Activated T-cell treated with anti-CD3 and anti-CD28 coated beads for 1 hour (primary cell): ENCODE data around the gene ATP13A4.

ENCODE experiments used
- DNase-seq: peaks from one replicate; pipeline ENCODE4 v3.0.0-alpha.2; 2020; ENCODE audit warnings: low read depth

Gene ATP13A4

DNA sequence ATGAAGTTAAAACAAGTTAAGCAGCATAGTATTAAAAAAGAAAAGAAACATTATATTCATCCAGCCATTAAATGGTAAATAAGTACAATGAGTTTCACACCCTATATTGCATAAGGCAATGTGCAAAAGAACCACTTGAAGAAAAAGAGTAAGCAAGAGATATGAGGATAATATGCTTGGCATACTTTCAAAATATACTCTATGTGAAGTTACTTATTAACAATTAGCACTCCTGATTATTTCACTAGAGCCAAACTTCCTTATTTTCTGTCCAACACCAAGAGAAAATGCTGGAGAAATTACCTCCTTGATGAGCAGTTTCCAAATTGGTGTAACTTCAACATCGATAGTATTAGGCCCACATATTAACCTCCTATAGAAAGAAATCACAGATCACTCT, 63.7 kb downstream of the ATP13A4 start:
- DNase-seq = no peak

DNA sequence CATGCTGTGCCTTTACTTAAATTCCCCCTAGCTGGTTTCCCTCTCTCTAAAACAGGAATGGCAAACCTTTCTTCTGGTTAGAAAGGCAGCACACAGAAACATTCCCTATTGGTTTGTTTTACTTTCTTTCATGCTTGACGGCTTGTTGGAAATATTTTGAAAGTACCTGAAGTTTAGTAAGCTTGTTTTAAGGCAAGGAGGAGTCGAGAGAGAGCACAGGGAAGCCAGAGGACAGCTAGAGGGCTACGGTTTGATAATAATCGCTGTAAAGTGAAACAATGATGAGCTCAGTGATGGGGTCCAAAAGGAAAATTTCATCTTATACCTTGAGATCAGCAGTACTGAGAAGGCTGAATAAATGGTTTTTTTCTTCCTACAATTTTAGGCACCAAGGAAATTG, 64.1 kb downstream of the ATP13A4 start:
- no peak for DNase-seq

DNA sequence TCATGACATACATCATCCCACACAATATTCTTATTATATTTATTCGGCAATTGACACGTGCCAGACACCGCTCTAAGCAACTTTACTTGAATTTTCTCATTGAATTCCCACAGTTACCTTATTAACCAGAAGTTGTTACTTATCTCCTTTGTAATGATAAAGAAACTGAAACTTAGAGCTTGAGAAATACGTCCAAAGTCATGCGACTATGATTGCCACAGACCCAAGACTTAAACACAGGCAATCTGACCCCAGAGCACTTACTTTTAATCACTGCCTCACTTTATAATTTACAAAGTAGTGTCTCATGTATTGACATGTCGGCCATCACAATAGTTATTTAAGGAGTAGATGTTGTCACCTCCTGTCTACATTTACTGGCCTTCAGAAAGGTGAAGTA, 64.7 kb downstream of the ATP13A4 start:
- no peak for DNase-seq

GRCh38 chr3:193488741-193489140, 66.0 kb downstream of the ATP13A4 start:
- no peak for DNase-seq

DNA sequence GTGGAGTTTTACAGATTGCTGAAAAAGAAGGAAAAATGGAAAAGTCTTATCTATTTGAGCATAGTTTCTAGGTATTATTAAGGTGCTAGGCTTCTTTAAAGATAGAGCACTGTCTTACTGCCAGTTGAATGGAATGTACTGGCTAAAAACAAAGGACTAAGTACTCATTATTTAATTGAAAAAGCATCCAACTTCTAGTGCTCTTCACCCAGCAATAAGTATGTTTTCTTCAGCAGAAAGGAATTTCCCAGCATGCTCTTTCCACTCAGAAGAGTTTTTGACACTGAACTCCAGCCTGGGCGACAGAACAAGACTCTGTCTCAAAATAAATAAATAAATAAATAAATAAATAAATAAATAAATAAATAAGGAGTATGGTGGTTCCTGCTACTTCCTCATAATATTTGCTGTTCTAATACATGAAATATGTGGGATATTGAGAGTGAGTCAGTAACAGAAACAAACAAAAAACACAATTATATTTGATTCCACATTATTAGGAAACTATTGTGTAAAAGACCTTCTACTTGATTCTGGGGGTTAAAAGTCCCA, 70.6 kb downstream of the ATP13A4 start:
- no peak for DNase-seq

GRCh38 chr3:193481436-193481835, 73.3 kb downstream of the ATP13A4 start:
- DNase-seq = no peak

GRCh38 chr3:193474446-193474845, 80.2 kb downstream of the ATP13A4 start:
- no peak for DNase-seq

DNA sequence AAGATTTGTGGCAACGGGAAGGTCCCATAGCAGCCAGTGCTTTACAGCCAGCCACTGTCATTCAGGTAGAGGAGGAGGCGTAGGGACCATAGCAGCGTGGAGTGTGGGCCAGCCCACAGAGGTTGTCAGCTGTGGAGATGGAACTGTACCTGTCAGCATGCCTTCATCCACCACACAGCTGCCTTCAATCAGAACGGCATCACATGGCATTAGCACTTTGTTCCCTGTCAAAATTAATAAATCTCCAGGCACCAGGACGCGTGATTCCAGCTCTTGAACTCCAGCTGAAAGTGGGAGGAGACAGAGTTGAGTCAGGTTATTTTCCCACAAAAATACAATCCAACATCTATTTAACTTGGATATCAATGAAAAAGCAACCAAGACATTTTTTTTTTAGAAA, 84.0 kb downstream of the ATP13A4 start:
- DNase-seq = no peak

GRCh38 chr3:193465992-193466608, 88.6 kb downstream of the ATP13A4 start:
- no peak for DNase-seq

GRCh38 chr3:193464889-193465288, 89.8 kb downstream of the ATP13A4 start:
- DNase-seq = no peak

DNA sequence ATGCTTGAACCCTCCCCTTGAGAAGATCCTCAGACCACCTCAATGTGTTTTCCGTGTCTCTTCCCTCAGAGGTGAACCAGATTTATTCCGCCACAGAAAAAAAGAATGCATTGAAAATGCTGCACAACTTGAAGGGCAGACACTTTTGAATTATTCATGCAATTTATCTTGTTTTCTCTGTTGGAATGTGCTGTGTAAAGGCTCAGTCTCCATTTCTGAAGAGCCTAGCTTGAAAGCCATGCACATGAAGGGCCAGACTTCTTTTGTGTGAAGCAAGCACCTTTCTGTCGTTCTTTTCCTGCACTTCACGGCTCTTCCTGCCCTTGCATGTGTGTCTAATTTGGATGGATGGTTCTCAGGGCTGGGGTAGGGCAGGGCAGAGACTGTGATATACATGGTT, 97.2 kb downstream of the ATP13A4 start:
- no peak for DNase-seq

DNA sequence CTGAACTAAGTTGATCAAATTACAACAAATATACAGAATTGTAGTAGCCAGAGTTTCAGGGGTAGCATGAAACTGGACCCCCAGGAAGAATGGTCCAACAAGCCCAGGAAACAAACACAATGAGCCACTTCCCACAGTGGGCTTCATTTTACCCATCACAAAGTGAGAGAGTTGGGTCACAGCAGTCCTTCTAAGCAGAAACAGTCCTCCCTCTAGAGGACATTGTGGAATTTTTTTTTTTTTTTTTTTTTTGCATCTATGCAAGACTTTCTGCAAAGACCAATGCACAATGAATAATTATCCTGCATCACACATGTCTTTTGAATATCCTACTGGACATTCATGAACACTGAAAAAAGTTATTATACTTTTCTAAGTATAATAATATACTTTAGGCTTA, 102.4 kb downstream of the ATP13A4 start:
- DNase-seq = no peak

DNA sequence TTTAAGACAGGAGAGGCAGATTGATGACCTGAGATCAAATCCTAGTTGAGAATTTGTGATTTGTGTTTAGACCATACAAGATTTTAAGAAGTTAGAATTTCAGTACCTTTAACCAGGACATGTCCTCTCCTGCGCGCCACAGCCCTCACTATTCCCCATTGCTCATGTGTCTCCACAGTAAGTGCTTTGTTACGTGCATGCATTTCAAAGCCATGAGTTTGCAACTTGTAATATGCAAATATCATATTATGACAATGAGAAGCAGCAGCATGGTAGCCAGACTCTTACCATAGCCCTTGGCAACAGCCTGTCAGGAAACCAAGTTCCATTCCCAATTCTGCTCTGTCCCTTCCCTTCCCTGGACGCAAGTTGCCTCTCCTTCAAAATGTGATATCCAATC, 102.8 kb downstream of the ATP13A4 start:
- DNase-seq = no peak

DNA sequence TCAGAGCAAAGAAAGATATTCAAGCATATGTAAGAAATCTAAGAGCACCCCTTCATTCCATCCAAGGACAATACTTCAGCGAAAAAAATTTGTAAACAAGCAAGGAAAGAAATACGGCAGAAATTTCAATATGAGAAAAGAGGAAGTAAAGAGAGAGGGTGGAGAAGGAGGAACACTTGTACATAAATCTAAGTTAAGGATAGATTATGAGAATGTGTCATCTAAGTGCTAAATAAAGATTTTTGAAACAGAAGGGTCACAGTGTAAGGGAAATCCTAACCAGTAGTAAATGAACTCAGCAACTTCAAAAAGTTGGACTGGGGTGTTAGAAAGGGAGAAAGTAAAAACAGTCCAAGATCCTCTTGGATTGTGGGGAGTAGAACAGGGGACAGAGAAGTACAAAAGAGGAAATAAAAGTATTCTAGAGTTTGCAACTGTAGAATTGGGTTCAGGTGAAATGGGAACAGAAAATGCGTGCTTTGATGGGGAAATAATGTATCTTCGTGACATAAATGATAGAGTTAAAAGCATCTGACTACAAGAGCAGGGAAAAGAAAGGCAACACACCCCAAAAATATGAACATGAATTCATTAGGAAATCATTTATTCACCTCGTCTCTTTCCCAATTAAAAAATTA, 107.6 kb downstream of the ATP13A4 start:
- DNase-seq = no peak

DNA sequence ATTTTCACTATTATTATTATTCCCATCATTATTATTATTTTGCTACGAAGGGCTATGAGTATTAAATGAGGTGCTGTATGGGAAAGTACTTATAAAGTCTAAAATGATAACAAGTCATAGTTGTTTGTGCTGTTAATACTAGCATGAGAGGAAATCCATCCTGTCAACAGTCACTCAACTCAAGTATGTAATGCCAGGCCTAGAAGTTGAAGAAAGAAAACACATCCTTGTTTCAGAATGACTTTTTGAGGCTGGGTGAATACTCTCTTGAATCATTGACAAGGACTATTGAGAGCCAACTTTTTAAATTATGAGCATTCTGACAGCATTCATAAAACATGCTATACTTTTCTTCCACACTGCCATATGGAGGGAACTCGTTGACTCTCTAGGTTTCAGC, 115.3 kb downstream of the ATP13A4 start:
- no peak for DNase-seq

GRCh38 chr3:193418576-193419373, 135.9 kb downstream of the ATP13A4 start:
- DNase-seq = no peak

- DNase-seq = no peak
Measured at GRCh38 chr3:193416629-193417028, 138.1 kb downstream of the ATP13A4 start.

DNA sequence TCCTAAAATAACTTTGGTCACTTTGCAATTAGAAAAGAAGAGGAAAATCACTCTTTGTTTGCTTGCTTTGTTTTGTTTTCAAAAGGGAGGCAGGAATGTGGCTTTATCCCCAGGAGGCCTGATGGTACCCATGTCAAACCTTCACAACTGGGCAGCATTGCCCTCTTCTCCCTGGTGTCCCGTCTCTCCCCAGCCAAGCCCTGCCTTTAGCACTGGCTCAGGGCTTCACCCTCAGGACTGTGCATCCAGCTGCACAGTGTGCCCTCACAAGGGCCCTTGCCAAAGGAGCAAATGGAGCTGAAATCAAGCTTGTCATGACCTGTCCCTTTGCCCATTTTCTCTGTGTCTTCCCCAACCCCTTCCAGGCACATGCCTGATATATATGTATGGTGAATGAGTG, 147.0 kb downstream of the ATP13A4 start:
- no peak for DNase-seq

DNA sequence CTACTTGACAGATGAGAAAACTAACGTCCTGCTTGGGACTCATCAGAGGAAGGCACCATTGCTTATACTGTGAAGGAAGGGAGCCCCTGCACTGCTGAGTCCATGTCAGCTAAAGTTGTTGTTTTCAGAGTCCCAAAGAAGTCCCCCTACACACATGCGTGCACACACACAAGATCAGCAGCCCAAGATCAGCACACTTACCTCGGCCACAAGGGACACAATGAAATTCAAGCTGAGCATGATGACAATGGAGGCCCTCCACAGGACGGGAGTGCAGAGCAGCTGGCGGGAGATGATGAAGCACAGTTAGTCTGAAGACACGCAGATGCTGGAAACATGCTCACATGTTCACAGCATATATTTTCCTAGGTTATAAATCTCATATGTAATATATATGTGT, 147.6 kb downstream of the ATP13A4 start:
- DNase-seq = no peak

DNA sequence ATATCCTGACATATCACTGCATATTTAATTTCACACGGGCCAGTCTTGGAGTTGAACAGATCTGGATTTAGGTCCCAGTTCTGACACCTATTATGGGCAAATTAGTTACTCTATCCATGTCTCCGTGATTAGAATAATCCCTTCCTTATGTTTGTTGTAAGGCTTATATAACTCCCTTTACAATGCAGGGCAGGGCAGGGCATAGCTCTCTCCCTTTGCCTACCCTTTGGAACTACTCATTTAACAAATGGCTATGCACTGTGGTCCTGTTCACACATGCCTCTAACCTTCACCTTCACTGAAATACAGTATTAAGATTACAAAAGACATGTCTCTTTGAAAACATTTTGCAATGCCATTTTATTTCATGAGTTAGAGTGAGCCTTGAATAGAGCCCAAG, 151.4 kb downstream of the ATP13A4 start:
- DNase-seq = no peak

DNA sequence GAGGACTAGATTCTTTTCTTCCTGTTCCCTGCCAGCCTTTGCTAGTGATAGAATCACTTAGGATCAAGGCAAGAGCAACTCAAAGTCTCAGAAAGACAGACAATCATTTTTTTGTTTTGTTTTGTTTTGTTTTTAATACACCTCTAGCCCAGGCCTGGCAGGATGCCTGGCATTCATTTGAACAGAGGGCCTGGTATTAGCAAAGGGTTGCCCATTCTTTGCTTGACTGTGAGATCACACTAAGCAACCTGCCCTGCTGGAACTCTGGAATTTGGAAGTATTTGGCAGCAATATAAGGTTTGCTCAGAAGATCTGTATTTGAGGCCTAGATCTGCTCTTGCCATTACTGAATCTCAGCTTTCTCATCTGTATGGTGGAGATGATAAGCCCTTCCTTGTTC, 154.4 kb downstream of the ATP13A4 start:
- no peak for DNase-seq

DNA sequence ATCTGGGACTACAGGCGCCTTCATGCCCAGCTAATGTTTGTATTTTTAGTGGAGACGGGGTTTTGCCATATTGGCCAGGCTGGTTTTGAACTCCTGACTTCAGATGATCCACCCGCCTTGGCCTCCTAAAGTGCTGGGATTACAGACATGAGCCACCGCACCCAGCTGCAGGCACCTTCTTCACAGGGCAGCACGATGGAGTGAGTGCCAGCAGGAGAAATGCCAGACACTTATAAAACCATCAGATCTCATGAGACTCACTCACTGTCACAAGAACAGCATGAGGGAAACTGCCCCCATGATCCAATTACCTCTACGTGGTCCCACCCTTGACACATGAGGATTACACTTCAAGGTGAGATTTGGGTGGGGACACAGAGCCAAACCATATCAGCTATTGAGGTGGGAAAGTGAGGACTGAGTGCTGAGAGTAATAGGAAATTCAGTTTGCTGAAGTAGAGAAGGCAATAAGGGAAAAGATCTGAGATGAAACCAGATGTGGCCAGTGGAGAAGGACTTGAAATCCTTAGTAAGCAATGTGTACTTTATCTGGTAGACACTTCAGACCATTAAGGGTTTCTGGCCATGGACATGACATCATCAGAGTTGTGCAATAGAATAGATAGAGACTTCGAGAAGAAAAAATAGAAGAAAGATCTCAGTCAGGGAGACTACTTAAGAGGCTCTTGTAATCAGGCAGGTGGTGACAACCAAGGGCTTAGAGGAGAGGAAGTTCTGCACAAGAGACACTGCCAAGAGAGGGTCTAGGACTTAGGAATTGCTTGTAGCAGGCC, 158.0 kb downstream of the ATP13A4 start:
- DNase-seq = no peak
